ENCODE data around the gene PPM1N.
A peak's percentile ranks its signal among the peaks of the same experiment; 100 is the strongest.
"Not testable (repeated sequence)": the region's sequence is repeated elsewhere in the genome, so short reads cannot be mapped to it uniquely, and the experiment has no call there.

PPM1N gene

GRCh38 chr19:45505151-45505995 lies 7.1 kb downstream of the PPM1N start:
- DNase-seq (no peak), ATAC-seq (replicated peaks) (no peak)
- H3K27me3 Mint-ChIP-seq, result no peaks in the 10 kb centered on the region

GRCh38 chr19:45505996-45506245 lies 7.7 kb downstream of the PPM1N start:
- no peaks in the 10 kb centered on the region for H3K9me3 Mint-ChIP-seq
- H3K36me3 Mint-ChIP-seq, result peaks cover 20 to 33% of the 10 kb centered on the region in 2 donors
- no peak for DNase-seq
- H3K27ac Mint-ChIP-seq, result peak overlapping the region; percentile 88
- no peaks in the 10 kb centered on the region for H3K27me3 Mint-ChIP-seq
- H3K4me3 Mint-ChIP-seq, result peak overlapping the region; percentile 83 to 95
- peaks cover 37 to 48% of the 10 kb centered on the region in 2 donors for H3K4me1 Mint-ChIP-seq
- ATAC-seq (replicated peaks), result no peak

More at GRCh38 chr19:45505151-45505995, 7.1 kb downstream of the PPM1N start:
- H3K27ac Mint-ChIP-seq, result peak overlapping the region; percentile 88
- peaks cover 33 to 46% of the 10 kb centered on the region in 2 donors for H3K4me1 Mint-ChIP-seq
- H3K9me3 Mint-ChIP-seq, result no peaks in the 10 kb centered on the region
- peak overlapping the region; percentile 83 to 95 for H3K4me3 Mint-ChIP-seq
- H3K36me3 Mint-ChIP-seq, result peaks cover 16 to 29% of the 10 kb centered on the region in 2 donors

- Mint-ChIP-seq H3K36me3 (peaks cover 19 to 33% of the 10 kb centered on the region in 2 donors), H3K4me1 (peaks cover 39 to 48% of the 10 kb centered on the region in 2 donors), H3K27ac (peak overlapping the region; percentile 97), H3K27me3 (no peaks in the 10 kb centered on the region), H3K4me3 (peak overlapping the region; percentile 83 to 95), H3K9me3 (no peaks in the 10 kb centered on the region)
- DNase-seq (peak; percentile 93), ATAC-seq (replicated peaks) (peak; percentile 70 to 77)
These were observed 8.2 kb downstream of the PPM1N start for GRCh38 chr19:45506246-45506988.

GRCh38 chr19:45506989-45507871 lies 9.0 kb downstream of the PPM1N start, which contains the start of gene VASP:
Gene VASP (plus strand): TSS chr19:45507479. CDS start chr19:45507772, 293 bp downstream.
- no peaks in the 10 kb centered on the region for H3K27me3 Mint-ChIP-seq

GRCh38 chr19:45507872-45508416 lies 9.7 kb downstream of the PPM1N start:
- peaks cover 36 to 52% of the 10 kb centered on the region in 2 donors for H3K4me1 Mint-ChIP-seq
- H3K9me3 Mint-ChIP-seq, result no peaks in the 10 kb centered on the region
- peaks cover 21 to 33% of the 10 kb centered on the region in 2 donors for H3K36me3 Mint-ChIP-seq
- H3K27me3 Mint-ChIP-seq, result no peaks in the 10 kb centered on the region
- ATAC-seq (replicated peaks), result no peak
- peak overlapping the region; percentile 95 for H3K27ac Mint-ChIP-seq
- H3K4me3 Mint-ChIP-seq, result peak overlapping the region; percentile 83 to 97
- no peak for DNase-seq

More at GRCh38 chr19:45506989-45507871, 9.0 kb downstream of the PPM1N start, which contains the start of gene VASP:
- peaks cover 35 to 48% of the 10 kb centered on the region in 2 donors for H3K4me1 Mint-ChIP-seq
- peak within 1 kb of the TSS; percentile 83 to 97 for H3K4me3 Mint-ChIP-seq
- ATAC-seq (replicated peaks), result peak; percentile 67 to 73
- DNase-seq, result peak; percentile 90
- no peaks in the 10 kb centered on the region for H3K9me3 Mint-ChIP-seq
- peak within 1 kb of the TSS; percentile 97 for H3K27ac Mint-ChIP-seq
- H3K36me3 Mint-ChIP-seq, result peaks cover 19 to 30% of the 10 kb centered on the region in 2 donors

GRCh38 chr19:45508417-45508860 lies 10.2 kb downstream of the PPM1N start:
- peak overlapping the region; percentile 83 to 97 for H3K4me3 Mint-ChIP-seq
- peaks cover 21 to 36% of the 10 kb centered on the region in 2 donors for H3K36me3 Mint-ChIP-seq
- H3K27me3 Mint-ChIP-seq, result no peaks in the 10 kb centered on the region
- H3K4me1 Mint-ChIP-seq, result peaks cover 36 to 57% of the 10 kb centered on the region in 2 donors
- H3K27ac Mint-ChIP-seq, result peak overlapping the region; percentile 95
- peak; percentile 12 to 18 for ATAC-seq (replicated peaks)
- peak; percentile 58 for DNase-seq
- H3K9me3 Mint-ChIP-seq, result no peaks in the 10 kb centered on the region

GRCh38 chr19:45508861-45509691 lies 10.8 kb downstream of the PPM1N start:
- DNase-seq (peak; percentile 84), ATAC-seq (replicated peaks) (peak; percentile 39 to 49)
- Mint-ChIP-seq H3K9me3 (no peaks in the 10 kb centered on the region), H3K27me3 (no peaks in the 10 kb centered on the region), H3K27ac (peak overlapping the region; percentile 95), H3K4me1 (peaks cover 39 to 64% of the 10 kb centered on the region in 2 donors), H3K36me3 (peaks cover 25 to 41% of the 10 kb centered on the region in 2 donors), H3K4me3 (peak overlapping the region; percentile 83 to 97)

- no peak for ATAC-seq (replicated peaks)
- Mint-ChIP-seq H3K27ac (peak overlapping the region; percentile 95), H3K9me3 (no peaks in the 10 kb centered on the region), H3K27me3 (no peaks in the 10 kb centered on the region), H3K4me3 (peak overlapping the region; percentile 83 to 97), H3K36me3 (peaks cover 26 to 44% of the 10 kb centered on the region in 2 donors), H3K4me1 (peaks cover 41 to 69% of the 10 kb centered on the region in 2 donors)
- no peak for DNase-seq
These were observed 11.4 kb downstream of the PPM1N start for GRCh38 chr19:45509692-45510015.

- not testable (repeated sequence) for DNase-seq; H3K27me3 Mint-ChIP-seq; H3K9me3 Mint-ChIP-seq; ATAC-seq (replicated peaks)
- Mint-ChIP-seq H3K4me1 (peaks cover 44 to 70% of the 10 kb centered on the region in 2 donors), H3K36me3 (peaks cover 28 to 50% of the 10 kb centered on the region in 2 donors), H3K4me3 (peak overlapping the region; percentile 83 to 97), H3K27ac (peak overlapping the region; percentile 56)
These were observed 12.1 kb downstream of the PPM1N start for GRCh38 chr19:45510352-45510751.

- Mint-ChIP-seq H3K27ac (peak overlapping the region; percentile 20), H3K4me1 (peaks cover 49 to 70% of the 10 kb centered on the region in 2 donors), H3K27me3 (no peaks in the 10 kb centered on the region), H3K4me3 (peak overlapping the region; percentile 25 to 83), H3K9me3 (no peaks in the 10 kb centered on the region), H3K36me3 (peaks cover 34 to 57% of the 10 kb centered on the region in 2 donors)
- DNase-seq, result no peak
- no peak for ATAC-seq (replicated peaks)
These were observed 12.8 kb downstream of the PPM1N start for GRCh38 chr19:45511074-45511473.

GRCh38 chr19:45512881-45513483 lies 14.7 kb downstream of the PPM1N start:
- ATAC-seq (replicated peaks) (no peak), DNase-seq (no peak)
- H3K27me3 Mint-ChIP-seq, result no peaks in the 10 kb centered on the region
- peaks cover 60 to 80% of the 10 kb centered on the region in 2 donors for H3K4me1 Mint-ChIP-seq
- no peaks in the 10 kb centered on the region for H3K9me3 Mint-ChIP-seq
- H3K27ac Mint-ChIP-seq, result peak overlapping the region; percentile 98
- H3K4me3 Mint-ChIP-seq, result peak overlapping the region in 1 of 2 donors; percentile 39
- H3K36me3 Mint-ChIP-seq, result peaks cover 48 to 70% of the 10 kb centered on the region in 2 donors

GRCh38 chr19:45514376-45515051 lies 16.3 kb downstream of the PPM1N start:
- DNase-seq (no peak), ATAC-seq (replicated peaks) (peak; percentile 4 to 10)
- Mint-ChIP-seq H3K4me3 (peak overlapping the region; percentile 71 to 74), H3K36me3 (peaks cover 47 to 69% of the 10 kb centered on the region in 2 donors), H3K27me3 (no peaks in the 10 kb centered on the region), H3K4me1 (peaks cover 57 to 78% of the 10 kb centered on the region in 2 donors), H3K9me3 (no peaks in the 10 kb centered on the region), H3K27ac (peak overlapping the region; percentile 98)

All from stimulated activated naive B cell treated with anti-CD40 and anti-IgM and Interleukin-4, amounts not matched to agents 10 μg/mL and 1 μg/mL and 100 μg/mL, for 72 hours (primary cell).